ENCODE results near the gene ASAP3.

Gene ASAP3

GRCh38 chr1:23502951-23503350, 19.0 kb upstream of the ASAP3 start:
- peaks cover 12% of the 10 kb centered on the region for H3K4me1 ChIP-seq (ENCODE audit: control insufficient read depth, low read length)
- H3K4me3 ChIP-seq (ENCODE audit: low read length), result no peak overlapping the region
- H3K9me3 ChIP-seq (ENCODE audit: control insufficient read depth, insufficient read depth, low read length), result no peaks in the 10 kb centered on the region
- H3K4me2 ChIP-seq (ENCODE audit: low read length), result no peak overlapping the region
- no peaks in the 10 kb centered on the region for H4K20me1 ChIP-seq (ENCODE audit: control insufficient read depth, insufficient read depth, low read depth, low read length)
- no peaks in the 10 kb centered on the region for H3K9me2 ChIP-seq (replicated peaks; ENCODE audit: control insufficient read depth, low read length)
- H3K27ac ChIP-seq (ENCODE audit: low read depth, low read length), result no peak overlapping the region
- H3K79me2 ChIP-seq (ENCODE audit: control insufficient read depth, low read length), result no peaks in the 10 kb centered on the region
- H3K27me3 ChIP-seq (ENCODE audit: control insufficient read depth, low read length), result no peaks in the 10 kb centered on the region
- TF ChIP-seq, protein P1, sequence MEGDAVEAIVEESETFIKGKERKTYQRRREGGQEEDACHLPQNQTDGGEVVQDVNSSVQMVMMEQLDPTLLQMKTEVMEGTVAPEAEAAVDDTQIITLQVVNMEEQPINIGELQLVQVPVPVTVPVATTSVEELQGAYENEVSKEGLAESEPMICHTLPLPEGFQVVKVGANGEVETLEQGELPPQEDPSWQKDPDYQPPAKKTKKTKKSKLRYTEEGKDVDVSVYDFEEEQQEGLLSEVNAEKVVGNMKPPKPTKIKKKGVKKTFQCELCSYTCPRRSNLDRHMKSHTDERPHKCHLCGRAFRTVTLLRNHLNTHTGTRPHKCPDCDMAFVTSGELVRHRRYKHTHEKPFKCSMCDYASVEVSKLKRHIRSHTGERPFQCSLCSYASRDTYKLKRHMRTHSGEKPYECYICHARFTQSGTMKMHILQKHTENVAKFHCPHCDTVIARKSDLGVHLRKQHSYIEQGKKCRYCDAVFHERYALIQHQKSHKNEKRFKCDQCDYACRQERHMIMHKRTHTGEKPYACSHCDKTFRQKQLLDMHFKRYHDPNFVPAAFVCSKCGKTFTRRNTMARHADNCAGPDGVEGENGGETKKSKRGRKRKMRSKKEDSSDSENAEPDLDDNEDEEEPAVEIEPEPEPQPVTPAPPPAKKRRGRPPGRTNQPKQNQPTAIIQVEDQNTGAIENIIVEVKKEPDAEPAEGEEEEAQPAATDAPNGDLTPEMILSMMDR (IDR thresholded peaks at IDR 0.05; ENCODE audit: low read depth, low read length, poor library complexity, severe bottlenecking), result no peak
- no peak for TF ChIP-seq EZH2phosphoT487 (IDR thresholded peaks at IDR 0.05; ENCODE audit: borderline replicate concordance, low read length)
- peaks cover 24% of the 10 kb centered on the region for H3K36me3 ChIP-seq (ENCODE audit: control insufficient read depth, low read length)
- H3F3A ChIP-seq (ENCODE audit: control insufficient read depth, insufficient read depth), result peaks cover 37% of the 10 kb centered on the region

DNA sequence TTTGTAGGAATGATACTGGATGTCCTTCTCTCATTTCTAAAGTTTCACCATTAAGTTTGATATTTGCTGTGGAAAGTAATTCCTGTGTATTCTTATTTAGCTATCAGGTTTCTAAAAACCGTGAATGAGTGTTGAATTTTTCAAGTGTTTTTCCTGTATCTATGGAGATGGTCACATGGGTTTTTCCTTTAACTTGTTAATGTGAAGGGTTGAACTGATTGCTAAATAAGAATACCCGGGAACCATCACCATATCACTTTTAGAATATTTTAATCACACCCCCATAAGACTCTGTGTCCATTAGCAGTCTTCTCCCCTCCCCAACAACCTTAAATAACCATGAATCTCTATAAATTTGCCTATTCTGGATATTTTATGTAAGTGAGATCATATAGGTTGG, 16.5 kb upstream of the ASAP3 start:
- no peaks in the 10 kb centered on the region for H3K36me3 ChIP-seq (ENCODE audit: control insufficient read depth, low read length)
- no peak for TF ChIP-seq EZH2phosphoT487 (IDR thresholded peaks at IDR 0.05; ENCODE audit: borderline replicate concordance, low read length)
- TF ChIP-seq, protein P1 (IDR thresholded peaks at IDR 0.05; ENCODE audit: low read depth, low read length, poor library complexity, severe bottlenecking), result no peak
- H3K4me2 ChIP-seq (ENCODE audit: low read length), result no peak overlapping the region
- H3K4me3 ChIP-seq (ENCODE audit: low read length), result no peak overlapping the region
- H3K79me2 ChIP-seq (ENCODE audit: control insufficient read depth, low read length), result no peaks in the 10 kb centered on the region
- H3K27me3 ChIP-seq (ENCODE audit: control insufficient read depth, low read length), result no peaks in the 10 kb centered on the region
- H3K9me2 ChIP-seq (replicated peaks; ENCODE audit: control insufficient read depth, low read length), result no peaks in the 10 kb centered on the region
- peaks cover 26% of the 10 kb centered on the region for H3K4me1 ChIP-seq (ENCODE audit: control insufficient read depth, low read length)
- peaks cover 14% of the 10 kb centered on the region for H3F3A ChIP-seq (ENCODE audit: control insufficient read depth, insufficient read depth)
- H4K20me1 ChIP-seq (ENCODE audit: control insufficient read depth, insufficient read depth, low read depth, low read length), result no peaks in the 10 kb centered on the region
- H3K9me3 ChIP-seq (ENCODE audit: control insufficient read depth, insufficient read depth, low read length), result no peaks in the 10 kb centered on the region
- H3K27ac ChIP-seq (ENCODE audit: low read depth, low read length), result no peak overlapping the region

DNA sequence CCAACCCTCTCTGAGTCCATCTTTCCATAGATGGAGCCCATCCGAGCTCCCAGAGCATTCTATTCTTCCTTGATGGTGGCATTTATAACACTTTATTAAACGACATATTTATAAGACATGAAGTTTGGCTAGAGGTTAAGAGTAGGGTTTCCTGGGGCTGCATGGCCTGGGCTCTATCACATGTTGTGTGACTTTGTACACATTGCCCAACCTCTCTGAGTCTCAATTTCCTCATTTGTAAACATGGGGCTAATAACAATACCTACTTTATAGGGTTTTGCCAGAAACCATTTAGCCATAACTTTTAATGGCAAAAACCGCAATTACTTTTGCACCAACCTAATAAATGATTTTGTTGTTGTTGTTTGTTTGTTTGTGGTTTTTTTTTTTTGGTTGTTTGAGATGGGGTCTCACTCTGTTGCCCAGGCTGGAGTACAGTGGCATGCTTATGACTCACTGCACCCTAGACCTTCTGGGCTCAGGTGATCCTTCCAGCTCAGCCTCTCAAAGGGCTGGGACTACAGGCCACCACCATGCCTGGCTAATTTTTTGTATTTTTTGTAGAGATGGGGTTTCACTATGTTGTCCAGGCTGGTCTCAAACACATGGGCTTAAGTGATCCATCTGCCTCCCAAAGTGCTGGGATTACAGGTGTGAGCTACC, 13.9 kb upstream of the ASAP3 start:
- Histone ChIP-seq H4K20me1 (ENCODE audit: control insufficient read depth, insufficient read depth, low read depth, low read length) (no peaks in the 10 kb centered on the region), H3K36me3 (ENCODE audit: control insufficient read depth, low read length) (no peaks in the 10 kb centered on the region), H3K4me1 (ENCODE audit: control insufficient read depth, low read length) (peaks cover 26% of the 10 kb centered on the region), H3K4me3 (ENCODE audit: low read length) (no peak overlapping the region), H3K9me3 (ENCODE audit: control insufficient read depth, insufficient read depth, low read length) (no peaks in the 10 kb centered on the region), H3K27ac (ENCODE audit: low read depth, low read length) (no peak overlapping the region), H3K79me2 (ENCODE audit: control insufficient read depth, low read length) (no peaks in the 10 kb centered on the region), H3F3A (ENCODE audit: control insufficient read depth, insufficient read depth) (peaks cover 9% of the 10 kb centered on the region; the same call in 1 of the 2 replicates), H3K4me2 (ENCODE audit: low read length) (no peak overlapping the region), H3K27me3 (ENCODE audit: control insufficient read depth, low read length) (no peaks in the 10 kb centered on the region), H3K9me2 (replicated peaks; ENCODE audit: control insufficient read depth, low read length) (no peaks in the 10 kb centered on the region)
- TF ChIP-seq, protein P1 (IDR thresholded peaks at IDR 0.05; ENCODE audit: low read depth, low read length, poor library complexity, severe bottlenecking), result no peak
- TF ChIP-seq EZH2phosphoT487 (IDR thresholded peaks at IDR 0.05; ENCODE audit: borderline replicate concordance, low read length), result no peak
